HepG2 (cell line): ENCODE results near the gene EFNA3. TPM values are rescaled to one million over a fixed set of nuclear protein-coding genes. Genes with fewer than 3 reads are reported as not detected.

Experiments
- ATAC-seq: fragments of 200-7000 bp; cut with Tn5 transposase; 3 replicates; pipeline ENCODE4 v1.9.1; 2020; ENCODE audit warnings: mild to moderate bottlenecking, moderate library complexity
- BruUV-seq: library from RNA; stranded (reverse); fragments of 400-500 nt; replicated peaks from 2 replicates; lab custom pipeline; 2021; lab: Mats Ljungman, UMichigan
- CTCF ChIA-PET: fragments of 300-600 bp; formaldehyde crosslinking; extraction: SDS; loops from one replicate; lab custom pipeline; 2021; ENCODE audit warnings: low total read pairs, inconsistent platforms, low intra/inter-chr PET ratio; lab: Yijun Ruan, JAX
- POLR2A ChIA-PET: fragments of 350-600 bp; sonication (Branson Sonifier 250); formaldehyde crosslinking; loops from one replicate; lab custom pipeline; 2020; ENCODE audit warnings: antibody characterized with exemption, inconsistent platforms; lab: Yijun Ruan, JAX
- DNase-seq: peaks from one replicate; pipeline ENCODE4 v3.0.0-alpha.2; 2015; ENCODE audit warnings: low spot score
- FAIRE-seq: peaks from 3 replicates; lab custom pipeline; 2011; peaks lifted over from hg19 to GRCh38; lab: Jason Lieb, UNC
- H2AFZ ChIP-seq: one replicate; pipeline ENCODE4 v1.6.1; 2011; ENCODE audit warnings: low read length, inconsistent platforms
- H3K27ac ChIP-seq: fragments of 300-600 bp; 3 replicates; pipeline ENCODE4 v1.8.0; 2011; ENCODE audit warnings: mixed run types, mild to moderate bottlenecking, mixed read lengths, low read length, inconsistent platforms; ENCODE audit not compliant: insufficient read depth; ENCODE audit errors: extremely low read length
- H3K27me3 ChIP-seq, 2 experiments: fragments of 200-600 bp in 1 of 2; 2 replicates in 1 of 2; 3 replicates in 1 of 2; pipeline versions ENCODE4 v1.6.0 to v1.8.0; 2011; ENCODE audit warnings: low read length in 2 of 2, mild to moderate bottlenecking in 2 of 2, moderate library complexity in 2 of 2, inconsistent platforms in 1 of 2; ENCODE audit not compliant: insufficient read depth in 2 of 2, control insufficient read depth in 1 of 2
- H3K36me3 ChIP-seq, 2 experiments: fragments of 200-600 bp in 1 of 2; replicated peaks in 1 of 2; 2 replicates in 1 of 2; 3 replicates in 1 of 2; pipeline versions ENCODE4 v1.5.1 to v1.8.0; 2011; ENCODE audit warnings: low read length in 2 of 2, inconsistent platforms in 1 of 2; ENCODE audit not compliant: insufficient read depth in 2 of 2, control insufficient read depth in 1 of 2
- H3K4me1 ChIP-seq: 2 replicates; pipeline ENCODE4 v1.5.1; 2012; ENCODE audit warnings: low read length, inconsistent platforms; ENCODE audit not compliant: insufficient read depth
- H3K4me2 ChIP-seq: 2 replicates; pipeline ENCODE4 v1.6.0; 2011; ENCODE audit warnings: low read depth, low read length, inconsistent platforms
- H3K4me3 ChIP-seq, 3 experiments: fragments of 200-600 bp in 1 of 3; sonication (generic), shearing (Covaris generic) in 1 of 3; replicated peaks in 1 of 3; 2 replicates each; pipeline ENCODE4 v1.5.1; 2011 to 2016; ENCODE audit warnings: low read length in 3 of 3, inconsistent platforms in 2 of 3, low read depth in 2 of 3, mild to moderate bottlenecking in 2 of 3, control low read depth in 1 of 3, mixed read lengths in 1 of 3; ENCODE audit not compliant: insufficient read depth in 1 of 3
- H3K79me2 ChIP-seq: one replicate; pipeline ENCODE4 v1.6.1; 2011; ENCODE audit warnings: low read length, inconsistent platforms; ENCODE audit not compliant: insufficient read depth
- H3K9ac ChIP-seq: 2 replicates; pipeline ENCODE4 v1.6.0; 2011; ENCODE audit warnings: mild to moderate bottlenecking, low read depth, low read length, inconsistent platforms; ENCODE audit not compliant: insufficient read depth
- H3K9me3 ChIP-seq: 2 replicates; pipeline ENCODE4 v1.5.1; 2012; ENCODE audit warnings: mild to moderate bottlenecking, low read length
- H4K20me1 ChIP-seq: 2 replicates; pipeline ENCODE4 v1.6.0; 2011; ENCODE audit warnings: inconsistent platforms, mild to moderate bottlenecking, low read length, moderate library complexity; ENCODE audit not compliant: insufficient read depth
- ATF7 ChIP-seq, 2 experiments: fragments of 450-650 bp in 1 of 2; sonication (generic) in 1 of 2; formaldehyde crosslinking in 1 of 2; IDR thresholded peaks; 2 replicates each; pipeline versions ENCODE4 v1.4.0 to v1.6.1; 2016 to 2020; ENCODE audit warnings: antibody characterized with exemption in 1 of 2, mild to moderate bottlenecking in 1 of 2, missing genetic modification reagents in 1 of 2
- FOXC1 ChIP-seq: sonication (generic); formaldehyde crosslinking; IDR thresholded peaks from 2 replicates; pipeline ENCODE4 v1.8.0; 2022; ENCODE audit warnings: mild to moderate bottlenecking, missing genetic modification reagents, borderline replicate concordance
- FOXJ3 ChIP-seq: sonication (generic); formaldehyde crosslinking; IDR thresholded peaks from 2 replicates; pipeline ENCODE4 v1.4.0; 2020; ENCODE audit warnings: missing genetic modification reagents, mild to moderate bottlenecking, borderline replicate concordance
- MED8 ChIP-seq: sonication (generic); formaldehyde crosslinking; IDR thresholded peaks from 2 replicates; pipeline ENCODE4 v1.8.1; 2023; ENCODE audit warnings: mild to moderate bottlenecking, missing genetic modification reagents; ENCODE audit not compliant: insufficient replicate concordance
- RELA ChIP-seq: sonication (generic); formaldehyde crosslinking; IDR thresholded peaks from 2 replicates; pipeline ENCODE4 v1.4.0; 2020; ENCODE audit warnings: missing genetic modification reagents
- TCF7L2 ChIP-seq: IDR thresholded peaks from 2 replicates; pipeline ENCODE4 v1.6.1; 2011; ENCODE audit warnings: mild to moderate bottlenecking, low read depth, low read length, moderate library complexity
- ZNF75D ChIP-seq: sonication (generic); formaldehyde crosslinking; IDR thresholded peaks from 2 replicates; pipeline ENCODE4 v1.8.1; 2023; ENCODE audit warnings: missing genetic modification reagents, mild to moderate bottlenecking, borderline replicate concordance
- ZNF775 ChIP-seq: sonication (generic); formaldehyde crosslinking; IDR thresholded peaks from 2 replicates; pipeline ENCODE4 v1.4.0; 2020; ENCODE audit warnings: missing genetic modification reagents, mild to moderate bottlenecking, moderate library complexity, borderline replicate concordance
- ZNF782 ChIP-seq: sonication (generic); formaldehyde crosslinking; IDR thresholded peaks from 2 replicates; pipeline ENCODE4 v1.4.0; 2020; ENCODE audit warnings: missing genetic modification reagents, mild to moderate bottlenecking, borderline replicate concordance
- ZNF839 ChIP-seq: sonication (generic); formaldehyde crosslinking; IDR thresholded peaks from 2 replicates; pipeline ENCODE4 v1.4.0; 2020; ENCODE audit warnings: missing genetic modification reagents, mild to moderate bottlenecking, borderline replicate concordance
- WGBS: methylation state at CpG from one replicate; pipeline ENCODE4 v1.1.6; 2017; ENCODE audit warnings: low lambda C conversion rate; 5-methylcytosine and 5-hydroxymethylcytosine counted together
- in situ Hi-C: cut with HindIII; loops from 2 replicates; pipeline ENCODE4 v1.10.0; 2017; ENCODE audit warnings: low pct_unique_long_range_greater_than_20kb; ENCODE audit not compliant: extremely low pct_ligation_motif_present
- intact Hi-C: fragments of 100-400 bp; cut with micrococcal nuclease; formaldehyde crosslinking; loops from one replicate; pipeline ENCODE4 v1.10.0; 2022; ENCODE audit not compliant: unreplicated experiment
- polyA plus RNA-seq, 8 experiments: library from polyadenylated mRNA; depleted of rRNA in 3 of 8; stranded (reverse) in 7 of 8; unstranded in 1 of 8; fragments of >200 nt; fragmentation: Illumina TruSeq in 4 of 8; extraction: Trizol in 4 of 8; gene quantifications; 2 replicates each; pipeline versions ENCODE4 v1.2.1 to v1.2.3, GENCODE V29; 2011 to 2016; ENCODE audit warnings: low read depth in 4 of 8, missing spikeins in 1 of 8, mixed read lengths in 1 of 8; ENCODE audit not compliant: insufficient read depth in 1 of 8
- total RNA-seq, 5 experiments: library from RNA; depleted of rRNA; stranded (reverse); fragments of >200 nt; fragmentation: Illumina TruSeq; extraction: Trizol; gene quantifications; 2 replicates each; pipeline ENCODE4 v1.2.3, GENCODE V29; 2016; ENCODE audit warnings: low read depth in 1 of 5
- TF ChIP-seq, protein P1 (sequence below): sonication (generic); formaldehyde crosslinking; IDR thresholded peaks from 2 replicates; pipeline ENCODE4 v1.8.0; 2022; ENCODE audit warnings: mild to moderate bottlenecking, missing genetic modification reagents, moderate library complexity
- TF ChIP-seq, protein P2 (sequence below): IDR thresholded peaks from 2 replicates; pipeline ENCODE4 v1.6.1; 2016; ENCODE audit warnings: missing compliant biosample characterization, missing genetic modification reagents, borderline replicate concordance
- TF ChIP-seq, protein P3 (sequence below): sonication (generic); formaldehyde crosslinking; IDR thresholded peaks from 2 replicates; pipeline ENCODE4 v1.5.1; 2020; ENCODE audit warnings: missing genetic modification reagents, mild to moderate bottlenecking, borderline replicate concordance
- TF ChIP-seq, protein P4 (sequence below): sonication (generic); formaldehyde crosslinking; IDR thresholded peaks from 2 replicates; pipeline ENCODE4 v1.5.0; 2020; ENCODE audit warnings: missing genetic modification reagents

Gene EFNA3
- total and polyA plus RNA-seq, 2 of the 13 experiments (the other 11 are each of a cell fraction or from before 2014, with no cell fraction given), result 1.0 to 5.7 TPM

GRCh38 chr1:155107309-155108264 is 28.9 kb downstream of the EFNA3 start (continued):
- no peak for TF ChIP-seq TCF7L2
- TF ChIP-seq, protein P1, sequence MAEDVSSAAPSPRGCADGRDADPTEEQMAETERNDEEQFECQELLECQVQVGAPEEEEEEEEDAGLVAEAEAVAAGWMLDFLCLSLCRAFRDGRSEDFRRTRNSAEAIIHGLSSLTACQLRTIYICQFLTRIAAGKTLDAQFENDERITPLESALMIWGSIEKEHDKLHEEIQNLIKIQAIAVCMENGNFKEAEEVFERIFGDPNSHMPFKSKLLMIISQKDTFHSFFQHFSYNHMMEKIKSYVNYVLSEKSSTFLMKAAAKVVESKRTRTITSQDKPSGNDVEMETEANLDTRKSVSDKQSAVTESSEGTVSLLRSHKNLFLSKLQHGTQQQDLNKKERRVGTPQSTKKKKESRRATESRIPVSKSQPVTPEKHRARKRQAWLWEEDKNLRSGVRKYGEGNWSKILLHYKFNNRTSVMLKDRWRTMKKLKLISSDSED (CRISPR knock-in tag), result no peak
- no peak for TF ChIP-seq FOXC1 (CRISPR knock-in tag)
- TF ChIP-seq RELA (CRISPR knock-in tag), result no peak

- FAIRE-seq (no peak), DNase-seq (no peak), ATAC-seq (no peak)
- Histone ChIP-seq H3K79me2 (no peaks in the 10 kb centered on the region), H4K20me1 (no peaks in the 10 kb centered on the region), H3K9ac (no peak overlapping the region), H2AFZ (no peak overlapping the region), H3K36me3 (no peaks in the 10 kb centered on the region), H3K4me3 (no peak overlapping the region), H3K27me3 (no peaks in the 10 kb centered on the region), H3K9me3 (no peaks in the 10 kb centered on the region), H3K4me2 (no peak overlapping the region), H3K4me1 (peaks cover 69% of the 10 kb centered on the region), H3K27ac (no peak overlapping the region)
- TF ChIP-seq, protein P2, sequence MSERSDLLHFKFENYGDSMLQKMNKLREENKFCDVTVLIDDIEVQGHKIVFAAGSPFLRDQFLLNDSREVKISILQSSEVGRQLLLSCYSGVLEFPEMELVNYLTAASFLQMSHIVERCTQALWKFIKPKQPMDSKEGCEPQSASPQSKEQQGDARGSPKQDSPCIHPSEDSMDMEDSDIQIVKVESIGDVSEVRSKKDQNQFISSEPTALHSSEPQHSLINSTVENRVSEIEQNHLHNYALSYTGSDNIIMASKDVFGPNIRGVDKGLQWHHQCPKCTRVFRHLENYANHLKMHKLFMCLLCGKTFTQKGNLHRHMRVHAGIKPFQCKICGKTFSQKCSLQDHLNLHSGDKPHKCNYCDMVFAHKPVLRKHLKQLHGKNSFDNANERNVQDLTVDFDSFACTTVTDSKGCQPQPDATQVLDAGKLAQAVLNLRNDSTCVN (CRISPR knock-in tag), result no peak
- no peak for TF ChIP-seq ZNF839 (CRISPR knock-in tag)
- TF ChIP-seq ZNF782 (CRISPR knock-in tag), result no peak
- no peak for TF ChIP-seq FOXJ3 (CRISPR knock-in tag)
- TF ChIP-seq MED8 (CRISPR knock-in tag), result no peak
- TF ChIP-seq, protein P3, sequence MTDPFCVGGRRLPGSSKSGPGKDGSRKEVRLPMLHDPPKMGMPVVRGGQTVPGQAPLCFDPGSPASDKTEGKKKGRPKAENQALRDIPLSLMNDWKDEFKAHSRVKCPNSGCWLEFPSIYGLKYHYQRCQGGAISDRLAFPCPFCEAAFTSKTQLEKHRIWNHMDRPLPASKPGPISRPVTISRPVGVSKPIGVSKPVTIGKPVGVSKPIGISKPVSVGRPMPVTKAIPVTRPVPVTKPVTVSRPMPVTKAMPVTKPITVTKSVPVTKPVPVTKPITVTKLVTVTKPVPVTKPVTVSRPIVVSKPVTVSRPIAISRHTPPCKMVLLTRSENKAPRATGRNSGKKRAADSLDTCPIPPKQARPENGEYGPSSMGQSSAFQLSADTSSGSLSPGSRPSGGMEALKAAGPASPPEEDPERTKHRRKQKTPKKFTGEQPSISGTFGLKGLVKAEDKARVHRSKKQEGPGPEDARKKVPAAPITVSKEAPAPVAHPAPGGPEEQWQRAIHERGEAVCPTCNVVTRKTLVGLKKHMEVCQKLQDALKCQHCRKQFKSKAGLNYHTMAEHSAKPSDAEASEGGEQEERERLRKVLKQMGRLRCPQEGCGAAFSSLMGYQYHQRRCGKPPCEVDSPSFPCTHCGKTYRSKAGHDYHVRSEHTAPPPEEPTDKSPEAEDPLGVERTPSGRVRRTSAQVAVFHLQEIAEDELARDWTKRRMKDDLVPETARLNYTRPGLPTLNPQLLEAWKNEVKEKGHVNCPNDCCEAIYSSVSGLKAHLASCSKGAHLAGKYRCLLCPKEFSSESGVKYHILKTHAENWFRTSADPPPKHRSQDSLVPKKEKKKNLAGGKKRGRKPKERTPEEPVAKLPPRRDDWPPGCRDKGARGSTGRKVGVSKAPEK (CRISPR knock-in tag), result no peak
- TF ChIP-seq, protein P4, sequence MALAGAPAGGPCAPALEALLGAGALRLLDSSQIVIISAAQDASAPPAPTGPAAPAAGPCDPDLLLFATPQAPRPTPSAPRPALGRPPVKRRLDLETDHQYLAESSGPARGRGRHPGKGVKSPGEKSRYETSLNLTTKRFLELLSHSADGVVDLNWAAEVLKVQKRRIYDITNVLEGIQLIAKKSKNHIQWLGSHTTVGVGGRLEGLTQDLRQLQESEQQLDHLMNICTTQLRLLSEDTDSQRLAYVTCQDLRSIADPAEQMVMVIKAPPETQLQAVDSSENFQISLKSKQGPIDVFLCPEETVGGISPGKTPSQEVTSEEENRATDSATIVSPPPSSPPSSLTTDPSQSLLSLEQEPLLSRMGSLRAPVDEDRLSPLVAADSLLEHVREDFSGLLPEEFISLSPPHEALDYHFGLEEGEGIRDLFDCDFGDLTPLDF, result no peak
- no peak for TF ChIP-seq ZNF775
- no peak for TF ChIP-seq ATF7 (IDR thresholded peaks at IDR 0.05)
- TF ChIP-seq ATF7 (CRISPR knock-in tag; IDR thresholded peaks at IDR 0.05), result no peak
- TF ChIP-seq ZNF75D, result no peak
- POLR2A ChIA-PET, result interaction anchor here (1.3 to 4.7 kb wide), 2 partner anchors 19 to 27 kb away, joined by 3 to 32 read pairs; partner anchors contain the start of genes EFNA1 and SLC50A1
- intact Hi-C loops (no loop called here), in situ Hi-C loops (no loop called here)
- BruUV-seq, result no TSS peak
- WGBS, result 75% methylated on average over 5 of the region's 5 CpGs
- CTCF ChIA-PET, result no interaction called here
These were observed 29.7 kb downstream of the EFNA3 start for GRCh38 chr1:155108296-155108695.
